HG03159 (cell line): ENCODE data around the gene PRLH.
A peak's percentile ranks its signal among the peaks of the same experiment; 100 is the strongest.

Experiments used
- ATAC-seq: cut with Tn5 transposase; IDR thresholded peaks from one replicate; pipeline ENCODE4 v1.9.1; 2021; ENCODE audit warnings: mild to moderate bottlenecking, moderate library complexity; ENCODE audit not compliant: unreplicated experiment

The PRLH gene

GRCh38 chr2:237538901-237539300 is 27.5 kb upstream of the PRLH start:
- no peak for ATAC-seq

DNA sequence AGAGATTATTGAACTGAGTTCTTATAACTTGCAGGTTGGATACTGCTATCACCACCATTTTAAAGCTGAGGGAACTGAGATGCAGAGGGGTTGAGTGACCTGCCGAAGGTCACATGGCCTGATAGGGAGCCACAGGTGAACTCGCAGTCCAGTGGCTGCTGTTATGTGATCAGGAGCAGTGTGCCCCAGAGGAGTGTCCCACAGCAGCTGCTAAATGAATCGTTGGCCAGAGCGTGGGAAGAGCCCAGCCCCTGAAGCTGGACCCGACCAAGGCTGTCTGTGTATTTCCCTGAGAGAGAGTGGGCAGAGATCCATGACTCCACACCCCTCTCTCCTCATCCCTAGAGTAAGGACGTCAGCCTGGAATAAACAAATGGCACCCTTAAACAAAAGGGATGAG is 26.7 kb upstream of the PRLH start:
- ATAC-seq = no peak

- no peak for ATAC-seq
Measured at GRCh38 chr2:237540223-237540775, 26.1 kb upstream of the PRLH start.

GRCh38 chr2:237540823-237541222 is 25.6 kb upstream of the PRLH start:
- no peak for ATAC-seq

GRCh38 chr2:237541243-237541642 is 25.1 kb upstream of the PRLH start:
- no peak for ATAC-seq

- no peak for ATAC-seq
Measured at GRCh38 chr2:237542001-237542704, 24.2 kb upstream of the PRLH start.

- ATAC-seq = no peak
Measured at GRCh38 chr2:237546040-237546875, 20.1 kb upstream of the PRLH start.

DNA sequence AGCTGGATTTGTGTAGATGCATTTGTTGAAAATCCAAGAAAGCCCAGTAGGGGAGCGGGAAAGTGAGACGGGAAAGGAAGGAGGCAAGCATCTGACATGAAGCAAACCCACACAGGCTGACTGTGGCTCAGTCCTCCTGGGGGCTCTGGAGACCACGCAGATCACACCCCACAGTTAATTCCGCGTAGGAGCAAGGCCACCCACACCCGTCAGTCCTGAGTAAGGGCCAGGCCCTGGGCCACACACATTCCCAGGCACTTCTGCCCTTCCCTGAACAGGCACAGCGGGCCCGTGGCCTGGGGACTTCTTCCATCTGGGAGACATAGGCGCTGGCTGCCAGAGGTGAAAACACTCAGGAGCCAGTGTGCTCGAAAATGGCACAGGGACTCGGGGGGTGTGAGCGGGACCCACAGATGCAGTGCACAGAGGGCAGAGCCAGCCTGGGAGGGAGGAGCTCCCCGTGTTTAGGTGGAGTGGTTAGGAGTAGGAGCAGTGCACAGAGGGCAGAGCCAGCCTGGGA is 19.4 kb upstream of the PRLH start:
- no peak for ATAC-seq

GRCh38 chr2:237547841-237548416 is 18.4 kb upstream of the PRLH start:
- ATAC-seq = no peak

DNA sequence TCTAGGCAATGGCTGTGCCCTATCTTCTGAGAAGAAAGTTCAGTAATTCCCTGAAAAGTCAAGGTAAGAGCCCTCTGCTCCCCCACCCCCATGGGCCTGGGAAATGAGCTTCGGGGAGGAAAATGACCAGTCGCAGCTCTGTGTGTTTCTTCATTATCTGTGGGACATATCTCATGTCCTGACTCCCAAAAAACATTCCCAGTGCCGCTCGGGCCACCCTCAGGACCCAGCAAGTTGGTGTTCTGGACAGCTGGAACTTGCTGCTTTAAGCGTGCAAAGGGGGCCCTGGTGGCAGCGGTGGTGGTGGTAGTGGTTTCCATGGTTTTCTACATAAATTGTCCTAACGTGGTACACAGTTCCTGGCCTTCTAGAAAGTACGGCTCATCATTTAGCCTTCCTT is 17.2 kb upstream of the PRLH start:
- ATAC-seq = no peak

GRCh38 chr2:237549643-237550415 is 16.5 kb upstream of the PRLH start:
- no peak for ATAC-seq

GRCh38 chr2:237551071-237551574 is 15.3 kb upstream of the PRLH start:
- ATAC-seq = no peak

GRCh38 chr2:237552908-237553307 is 13.5 kb upstream of the PRLH start:
- no peak for ATAC-seq

DNA sequence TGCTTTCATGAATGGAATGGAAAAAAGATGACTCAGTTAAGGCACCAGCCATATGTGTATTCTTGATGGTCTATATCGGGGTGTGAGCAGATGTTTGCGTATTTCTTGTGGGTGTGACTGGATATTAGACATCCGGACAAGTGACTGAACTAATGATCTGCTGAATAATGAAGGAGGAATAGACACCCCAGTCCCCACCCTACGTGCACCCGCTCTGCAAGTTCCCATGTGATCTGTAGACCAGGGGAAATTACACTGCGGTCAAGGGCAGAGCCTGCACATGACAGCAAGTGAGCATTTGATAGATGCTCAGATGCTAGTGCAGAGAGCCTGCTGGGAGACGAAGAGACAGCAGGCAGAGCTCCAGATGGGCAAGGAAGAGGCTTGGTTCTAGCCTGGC is 12.4 kb upstream of the PRLH start:
- ATAC-seq = no peak

GRCh38 chr2:237555560-237555959 is 10.8 kb upstream of the PRLH start:
- ATAC-seq = no peak

GRCh38 chr2:237556773-237557632 is 9.4 kb upstream of the PRLH start:
- peak; percentile 92 for ATAC-seq

- ATAC-seq = peak; percentile 12
Measured at GRCh38 chr2:237557633-237558015, 8.8 kb upstream of the PRLH start.

DNA sequence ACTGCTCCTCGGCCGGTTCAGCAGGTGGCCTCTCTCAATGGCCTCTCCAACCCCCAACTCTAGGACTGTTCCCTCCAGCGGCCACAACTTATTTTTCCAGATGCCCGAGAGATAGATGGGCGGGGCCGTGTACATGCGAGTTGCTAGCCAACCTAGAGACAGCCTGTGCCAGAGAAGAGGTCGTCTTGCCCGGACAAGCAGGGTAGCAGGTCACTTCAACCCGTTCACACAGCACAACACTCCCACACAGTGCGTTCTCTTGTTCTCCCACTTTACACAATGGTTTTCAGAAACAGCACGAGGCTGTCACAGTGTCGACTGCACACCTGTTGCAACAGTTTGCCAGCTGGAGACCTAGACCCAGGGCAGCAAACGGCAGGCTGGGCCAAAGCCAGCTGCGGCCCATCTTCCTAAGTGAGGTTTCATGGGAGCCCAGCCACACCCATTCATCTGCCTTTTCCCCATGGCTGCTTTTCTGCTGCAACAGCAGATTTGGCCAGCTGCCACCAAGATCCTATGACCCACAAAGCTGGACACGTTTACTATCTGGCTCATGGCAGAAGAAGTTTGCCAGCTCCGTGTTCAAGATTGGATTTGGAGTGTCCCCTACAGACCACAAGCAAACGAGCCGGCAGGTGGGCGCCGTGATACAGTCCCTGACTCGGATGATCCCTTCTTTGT is 7.3 kb upstream of the PRLH start:
- ATAC-seq = no peak

- no peak for ATAC-seq
Measured at GRCh38 chr2:237561221-237561620, 5.2 kb upstream of the PRLH start.
